Endothelial cell of umbilical vein (primary cell): ENCODE data around the gene PER3.

Source experiments
- CTCF ChIP-seq, 2 donors: IDR thresholded peaks; 1 replicate in 1 of 2; 2 replicates in 1 of 2; pipeline ENCODE4 v1.5.1; 2011; ENCODE audit warnings: low read length in 2 of 2, mild to moderate bottlenecking in 2 of 2, moderate library complexity in 2 of 2, control low read depth in 1 of 2, inconsistent platforms in 1 of 2, low read depth in 1 of 2; ENCODE audit not compliant: insufficient read depth in 1 of 2; ENCODE audit errors: extremely low read depth in 1 of 2
- EZH2 ChIP-seq: IDR thresholded peaks from 2 replicates; pipeline ENCODE4 v1.6.1; 2012; ENCODE audit warnings: borderline replicate concordance, low read depth, mild to moderate bottlenecking, moderate library complexity, low read length, inconsistent platforms; ENCODE audit not compliant: severe bottlenecking
- GATA2 ChIP-seq: IDR thresholded peaks from 2 replicates; pipeline ENCODE4 v1.7.0; 2011; ENCODE audit warnings: low read depth, mild to moderate bottlenecking, moderate library complexity, mixed read lengths, low read length; ENCODE audit not compliant: insufficient read length, insufficient read depth
- JUN ChIP-seq: IDR thresholded peaks from 2 replicates; pipeline ENCODE4 v1.6.1; 2011; ENCODE audit warnings: borderline replicate concordance, low read depth; ENCODE audit not compliant: insufficient read length, insufficient read depth
- MYC ChIP-seq: IDR thresholded peaks from one replicate; pipeline ENCODE4 v1.6.1; 2011; ENCODE audit warnings: mild to moderate bottlenecking, low read depth, low read length
- POLR2A ChIP-seq: IDR thresholded peaks from 2 replicates; pipeline ENCODE4 v1.6.1; 2012; ENCODE audit warnings: low read depth, mild to moderate bottlenecking, control low read depth, low read length
- POLR2AphosphoS5 ChIP-seq: IDR thresholded peaks from 2 replicates; pipeline ENCODE4 v1.6.1; 2012; ENCODE audit warnings: low read depth, mild to moderate bottlenecking, control low read depth, low read length, moderate library complexity; ENCODE audit not compliant: insufficient read depth
- TF ChIP-seq, protein P1 (sequence below): IDR thresholded peaks from 2 replicates; pipeline ENCODE4 v1.6.1; 2011; ENCODE audit not compliant: insufficient read depth, insufficient read length

DNA sequence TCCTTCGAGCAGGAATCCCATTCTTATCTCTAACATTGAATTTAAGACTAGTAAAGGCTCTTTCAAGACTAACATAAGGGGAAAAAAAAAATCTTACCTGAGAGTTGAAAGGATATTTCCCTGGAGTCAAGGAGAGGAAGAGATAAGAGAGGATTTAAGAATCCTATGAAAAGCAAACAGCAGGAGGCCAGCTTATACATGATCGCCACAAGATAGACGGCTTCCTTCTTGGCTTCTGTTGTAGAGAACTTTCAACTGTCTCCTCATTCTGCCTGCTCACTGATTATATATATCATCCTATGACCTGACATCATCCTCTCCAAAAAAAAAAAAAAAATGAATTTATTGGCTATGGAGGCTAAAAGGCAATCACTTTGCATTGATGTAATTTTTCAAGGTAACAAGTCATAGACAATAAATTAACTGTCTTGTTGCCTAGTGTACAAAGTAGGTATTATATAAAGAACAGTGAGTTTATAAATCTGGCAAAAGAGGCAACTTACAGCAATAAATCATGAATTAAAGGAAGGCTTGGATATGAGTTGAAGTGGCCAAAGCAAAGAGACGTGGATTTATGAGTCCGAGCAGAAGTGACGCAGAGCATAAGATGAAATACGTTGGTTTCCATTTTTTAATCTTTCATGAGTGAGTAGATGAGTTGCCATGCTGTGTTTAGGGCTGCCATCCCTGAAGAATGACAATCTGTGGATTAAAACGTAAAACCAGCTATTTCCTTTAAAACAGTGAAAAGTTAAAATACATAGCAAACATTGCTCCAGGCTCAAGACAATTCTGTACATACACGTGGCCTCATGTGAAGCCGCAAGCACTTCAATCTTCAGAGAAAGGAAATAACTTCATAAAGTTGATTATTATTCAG lies 69.0 kb downstream of the PER3 start, which contains the start of gene UTS2:
- no peak for TF ChIP-seq CTCF (IDR thresholded peaks at IDR 0.05; ENCODE audit: extremely low read depth in 1 of 2, insufficient read depth in 1 of 2, low read depth in 1 of 2, low read length in 2 of 2)
- no peak for TF ChIP-seq POLR2A
- TF ChIP-seq, protein P1, sequence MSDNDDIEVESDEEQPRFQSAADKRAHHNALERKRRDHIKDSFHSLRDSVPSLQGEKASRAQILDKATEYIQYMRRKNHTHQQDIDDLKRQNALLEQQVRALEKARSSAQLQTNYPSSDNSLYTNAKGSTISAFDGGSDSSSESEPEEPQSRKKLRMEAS: no peak
- no peak for TF ChIP-seq JUN
- no peak for TF ChIP-seq POLR2AphosphoS5
- no peak for TF ChIP-seq EZH2
- TF ChIP-seq MYC: no peak
- no peak for TF ChIP-seq GATA2
